K562 (cell line): ENCODE results near the gene PPP1R14C. TPM values are rescaled to one million over a fixed set of nuclear protein-coding genes. Genes with fewer than 3 reads are reported as not detected.

Experiments
- ATAC-seq: fragments of 200-7000 bp; cut with Tn5 transposase; 3 replicates; pipeline ENCODE4 v1.9.1; 2020; ENCODE audit warnings: moderate library complexity
- BruUV-seq: library from RNA; stranded (reverse); fragments of 400-500 nt; replicated peaks from 2 replicates; lab custom pipeline; 2021; lab: Mats Ljungman, UMichigan
- CTCF ChIA-PET: fragments of 300-600 bp; formaldehyde crosslinking; extraction: SDS; loops from one replicate; lab custom pipeline; 2021; ENCODE audit warnings: low intra/inter-chr PET ratio; lab: Yijun Ruan, JAX
- POLR2A ChIA-PET: fragments of 300-600, 350-650 bp; sonication (Branson Sonifier 250); formaldehyde crosslinking; extraction: SDS; loops from one replicate; lab custom pipeline; 2021; ENCODE audit warnings: antibody characterized with exemption, inconsistent platforms; lab: Yijun Ruan, JAX
- DNase-seq, 4 experiments: peaks; one replicate each; pipeline versions ENCODE4 v3.0.0 to v3.0.0-alpha.2; 2011 to 2018; ENCODE audit warnings: low spot score in 3 of 4, mixed read lengths in 3 of 4; ENCODE audit errors: extremely low read depth in 1 of 4
- FAIRE-seq: peaks from 2 replicates; lab custom pipeline; 2011; peaks lifted over from hg19 to GRCh38; lab: Jason Lieb, UNC
- H2AFZ ChIP-seq: 2 replicates; pipeline ENCODE4 v1.6.0; 2011; ENCODE audit warnings: low read depth, low read length, control low read depth, inconsistent platforms
- H3K27ac ChIP-seq: fragments of 200-600 bp; 3 replicates; pipeline ENCODE4 v1.8.0; 2011; ENCODE audit warnings: low read depth, mild to moderate bottlenecking, control low read depth, inconsistent platforms, low read length, moderate library complexity, mixed read lengths; ENCODE audit errors: extremely low read depth
- H3K27me3 ChIP-seq, 2 experiments: fragments of 300-600 bp in 1 of 2; 2 replicates in 1 of 2; 3 replicates in 1 of 2; pipeline versions ENCODE4 v1.6.0 to v1.8.0; 2011; ENCODE audit warnings: inconsistent platforms in 2 of 2, low read length in 2 of 2, mild to moderate bottlenecking in 1 of 2, mixed read lengths in 1 of 2, moderate library complexity in 1 of 2; ENCODE audit not compliant: control insufficient read depth in 2 of 2, insufficient read depth in 2 of 2
- H3K36me3 ChIP-seq: fragments of 300-600 bp; 3 replicates; pipeline ENCODE4 v1.8.0; 2011; ENCODE audit warnings: mild to moderate bottlenecking, low read length, inconsistent platforms; ENCODE audit not compliant: control insufficient read depth, insufficient read depth
- H3K4me1 ChIP-seq, 2 experiments: fragments of 200-600 bp in 1 of 2; replicated peaks in 1 of 2; 2 replicates in 1 of 2; 3 replicates in 1 of 2; pipeline versions ENCODE4 v1.5.1 to v1.8.0; 2011; ENCODE audit warnings: inconsistent platforms in 2 of 2, low read length in 2 of 2, mild to moderate bottlenecking in 1 of 2, mixed read lengths in 1 of 2, moderate library complexity in 1 of 2; ENCODE audit not compliant: control insufficient read depth in 2 of 2, insufficient read depth in 2 of 2
- H3K4me2 ChIP-seq: 2 replicates; pipeline ENCODE4 v1.6.1; 2011; ENCODE audit warnings: low read length, control low read depth, inconsistent platforms, mixed read lengths; ENCODE audit not compliant: insufficient read depth
- H3K4me3 ChIP-seq: fragments of 200-600 bp; sonication (generic), shearing (Covaris generic); 2 replicates; pipeline ENCODE4 v1.5.1; 2016; ENCODE audit warnings: control low read depth, inconsistent platforms
- H3K79me2 ChIP-seq: fragments of 200-600 bp; 3 replicates; pipeline ENCODE4 v1.8.0; 2011; ENCODE audit warnings: low read length, inconsistent platforms; ENCODE audit not compliant: control insufficient read depth, insufficient read depth
- H3K9ac ChIP-seq, 2 experiments: 2 replicates each; pipeline versions ENCODE4 v1.6.0 to v1.6.1; 2011; ENCODE audit warnings: low read depth in 2 of 2, low read length in 2 of 2, control low read depth in 1 of 2, inconsistent platforms in 1 of 2, mild to moderate bottlenecking in 1 of 2, mixed read lengths in 1 of 2; ENCODE audit not compliant: insufficient read depth in 1 of 2
- H3K9me1 ChIP-seq: one replicate; pipeline ENCODE4 v1.6.0; 2011; ENCODE audit warnings: inconsistent platforms, mild to moderate bottlenecking, low read length, moderate library complexity; ENCODE audit not compliant: control insufficient read depth, insufficient read depth
- H3K9me3 ChIP-seq: replicated peaks from 2 replicates; pipeline ENCODE4 v1.5.1; 2011; ENCODE audit warnings: low read depth, low read length, inconsistent platforms; ENCODE audit not compliant: control insufficient read depth, insufficient read depth
- H4K20me1 ChIP-seq: replicated peaks from 2 replicates; pipeline ENCODE4 v1.6.1; 2011; ENCODE audit warnings: low read length, inconsistent platforms, mixed read lengths; ENCODE audit not compliant: control insufficient read depth, insufficient read depth
- BCOR ChIP-seq: fragments of 450-650 bp; IDR thresholded peaks from 2 replicates; pipeline ENCODE4 v1.6.1; 2016
- CGGBP1 ChIP-seq: fragments of 250-450 bp; sonication (Bioruptor Pico); IDR thresholded peaks from 2 replicates; pipeline ENCODE4 v1.9.0; 2021; ENCODE audit warnings: mild to moderate bottlenecking
- HNRNPH1 ChIP-seq: fragments of 200-400 bp; formaldehyde crosslinking; optimal IDR thresholded peaks from 2 replicates; pipeline ENCODE3; 2017; ENCODE audit warnings: low read depth, mild to moderate bottlenecking, low read length, moderate library complexity
- KDM1A ChIP-seq, 2 experiments: fragments of 450-650 bp; IDR thresholded peaks; 2 replicates each; pipeline ENCODE4 v1.6.1; 2016; ENCODE audit warnings: mild to moderate bottlenecking in 2 of 2
- NR2C1 ChIP-seq, 2 experiments: fragments of 450-650 bp; IDR thresholded peaks; 2 replicates each; pipeline ENCODE4 v1.6.1; 2017; ENCODE audit warnings: mild to moderate bottlenecking in 2 of 2, antibody characterized with exemption in 1 of 2, inconsistent platforms in 1 of 2, missing compliant biosample characterization in 1 of 2, missing genetic modification characterization in 1 of 2
- RBM25 ChIP-seq: fragments of 200-400 bp; formaldehyde crosslinking; IDR thresholded peaks from 2 replicates; pipeline ENCODE4 v1.6.1; 2018; ENCODE audit warnings: low read length, low read depth, moderate library complexity; ENCODE audit not compliant: severe bottlenecking
- WGBS: fragments of 100-300 bp; shearing (Covaris generic); methylation state at CpG from one replicate; pipeline ENCODE4 v1.1.6; 2016; ENCODE audit warnings: low coverage, mixed read lengths; ENCODE audit not compliant: insufficient coverage; ENCODE audit errors: missing lambda C conversion rate; 5-methylcytosine and 5-hydroxymethylcytosine counted together
- in situ Hi-C: fragments of 300-500 bp; cut with MboI; formaldehyde crosslinking; loops from 4 replicates; pipeline ENCODE4 v1.15.0; 2018; ENCODE audit warnings: inconsistent platforms, mixed read lengths
- intact Hi-C: fragments of 100-400 bp; cut with micrococcal nuclease; formaldehyde crosslinking; loops from 2 replicates; pipeline ENCODE4 v1.14.2; 2022
- polyA plus RNA-seq, 8 experiments: library from polyadenylated mRNA; depleted of rRNA in 4 of 8; stranded (reverse) in 5 of 8; unstranded in 3 of 8; fragments of >200 nt; fragmentation: Nextera tagmentation in 2 of 8; fragmentation: Illumina TruSeq in 1 of 8; extraction: Ambion mirVana in 2 of 8; extraction: Trizol in 1 of 8; gene quantifications; 2 replicates each; pipeline versions ENCODE4 v1.2.1 to v1.2.3, GENCODE V29; 2011 to 2014; ENCODE audit warnings: inconsistent platforms in 1 of 8, missing spikeins in 1 of 8
- total RNA-seq, 7 experiments: library from RNA; depleted of rRNA in 6 of 7; stranded (reverse); fragments of >200 nt in 6 of 7; fragmentation: Illumina TruSeq in 2 of 7; extraction: Trizol in 2 of 7; gene quantifications; 2 replicates each; pipeline versions ENCODE4 v1.2.1 to v1.2.3, GENCODE V29; 2011 to 2021; ENCODE audit warnings: low replicate concordance in 1 of 7
- TF ChIP-seq, protein P1 (sequence below): fragments of 450-650 bp; IDR thresholded peaks from 2 replicates; pipeline ENCODE4 v1.6.1; 2016; ENCODE audit warnings: mild to moderate bottlenecking, moderate library complexity

PPP1R14C gene
- total and polyA plus RNA-seq, 9 of the 15 experiments (the other 6 are each of a cell fraction or from before 2014, with no cell fraction given): 4.5 to 16.6 (median 11.9) TPM

- no TSS peak for BruUV-seq
- no peak for ATAC-seq
- DNase-seq: no peak
- Histone ChIP-seq H3K4me3 (no peak overlapping the region), H3K4me2 (no peak overlapping the region), H3K36me3 (no peaks in the 10 kb centered on the region), H3K27me3 (no peaks in the 10 kb centered on the region), H3K27ac (no peak overlapping the region), H3K9ac (no peak overlapping the region), H3K9me3 (no peaks in the 10 kb centered on the region), H3K9me1 (no peaks in the 10 kb centered on the region), H3K79me2 (no peaks in the 10 kb centered on the region), H3K4me1 (peaks cover 19 to 27% of the 10 kb centered on the region in 2 experiments), H2AFZ (no peak overlapping the region), H4K20me1 (no peaks in the 10 kb centered on the region)
- 96% methylated on average over 4 of the region's 5 CpGs for WGBS
- TF ChIP-seq KDM1A (IDR thresholded peaks at IDR 0.05) (0 out of 4 replicates have a peak, but pooled peaks of 1 of the 2 experiments have one; percentile 10), HNRNPH1 (no peak), CGGBP1 (CRISPR knock-in tag) (no peak), BCOR (peak; percentile 52), NR2C1 (IDR thresholded peaks at IDR 0.05) (no peak), NR2C1 (tag; IDR thresholded peaks at IDR 0.05) (no peak), RBM25 (peak; percentile 84)
- TF ChIP-seq, protein P1, sequence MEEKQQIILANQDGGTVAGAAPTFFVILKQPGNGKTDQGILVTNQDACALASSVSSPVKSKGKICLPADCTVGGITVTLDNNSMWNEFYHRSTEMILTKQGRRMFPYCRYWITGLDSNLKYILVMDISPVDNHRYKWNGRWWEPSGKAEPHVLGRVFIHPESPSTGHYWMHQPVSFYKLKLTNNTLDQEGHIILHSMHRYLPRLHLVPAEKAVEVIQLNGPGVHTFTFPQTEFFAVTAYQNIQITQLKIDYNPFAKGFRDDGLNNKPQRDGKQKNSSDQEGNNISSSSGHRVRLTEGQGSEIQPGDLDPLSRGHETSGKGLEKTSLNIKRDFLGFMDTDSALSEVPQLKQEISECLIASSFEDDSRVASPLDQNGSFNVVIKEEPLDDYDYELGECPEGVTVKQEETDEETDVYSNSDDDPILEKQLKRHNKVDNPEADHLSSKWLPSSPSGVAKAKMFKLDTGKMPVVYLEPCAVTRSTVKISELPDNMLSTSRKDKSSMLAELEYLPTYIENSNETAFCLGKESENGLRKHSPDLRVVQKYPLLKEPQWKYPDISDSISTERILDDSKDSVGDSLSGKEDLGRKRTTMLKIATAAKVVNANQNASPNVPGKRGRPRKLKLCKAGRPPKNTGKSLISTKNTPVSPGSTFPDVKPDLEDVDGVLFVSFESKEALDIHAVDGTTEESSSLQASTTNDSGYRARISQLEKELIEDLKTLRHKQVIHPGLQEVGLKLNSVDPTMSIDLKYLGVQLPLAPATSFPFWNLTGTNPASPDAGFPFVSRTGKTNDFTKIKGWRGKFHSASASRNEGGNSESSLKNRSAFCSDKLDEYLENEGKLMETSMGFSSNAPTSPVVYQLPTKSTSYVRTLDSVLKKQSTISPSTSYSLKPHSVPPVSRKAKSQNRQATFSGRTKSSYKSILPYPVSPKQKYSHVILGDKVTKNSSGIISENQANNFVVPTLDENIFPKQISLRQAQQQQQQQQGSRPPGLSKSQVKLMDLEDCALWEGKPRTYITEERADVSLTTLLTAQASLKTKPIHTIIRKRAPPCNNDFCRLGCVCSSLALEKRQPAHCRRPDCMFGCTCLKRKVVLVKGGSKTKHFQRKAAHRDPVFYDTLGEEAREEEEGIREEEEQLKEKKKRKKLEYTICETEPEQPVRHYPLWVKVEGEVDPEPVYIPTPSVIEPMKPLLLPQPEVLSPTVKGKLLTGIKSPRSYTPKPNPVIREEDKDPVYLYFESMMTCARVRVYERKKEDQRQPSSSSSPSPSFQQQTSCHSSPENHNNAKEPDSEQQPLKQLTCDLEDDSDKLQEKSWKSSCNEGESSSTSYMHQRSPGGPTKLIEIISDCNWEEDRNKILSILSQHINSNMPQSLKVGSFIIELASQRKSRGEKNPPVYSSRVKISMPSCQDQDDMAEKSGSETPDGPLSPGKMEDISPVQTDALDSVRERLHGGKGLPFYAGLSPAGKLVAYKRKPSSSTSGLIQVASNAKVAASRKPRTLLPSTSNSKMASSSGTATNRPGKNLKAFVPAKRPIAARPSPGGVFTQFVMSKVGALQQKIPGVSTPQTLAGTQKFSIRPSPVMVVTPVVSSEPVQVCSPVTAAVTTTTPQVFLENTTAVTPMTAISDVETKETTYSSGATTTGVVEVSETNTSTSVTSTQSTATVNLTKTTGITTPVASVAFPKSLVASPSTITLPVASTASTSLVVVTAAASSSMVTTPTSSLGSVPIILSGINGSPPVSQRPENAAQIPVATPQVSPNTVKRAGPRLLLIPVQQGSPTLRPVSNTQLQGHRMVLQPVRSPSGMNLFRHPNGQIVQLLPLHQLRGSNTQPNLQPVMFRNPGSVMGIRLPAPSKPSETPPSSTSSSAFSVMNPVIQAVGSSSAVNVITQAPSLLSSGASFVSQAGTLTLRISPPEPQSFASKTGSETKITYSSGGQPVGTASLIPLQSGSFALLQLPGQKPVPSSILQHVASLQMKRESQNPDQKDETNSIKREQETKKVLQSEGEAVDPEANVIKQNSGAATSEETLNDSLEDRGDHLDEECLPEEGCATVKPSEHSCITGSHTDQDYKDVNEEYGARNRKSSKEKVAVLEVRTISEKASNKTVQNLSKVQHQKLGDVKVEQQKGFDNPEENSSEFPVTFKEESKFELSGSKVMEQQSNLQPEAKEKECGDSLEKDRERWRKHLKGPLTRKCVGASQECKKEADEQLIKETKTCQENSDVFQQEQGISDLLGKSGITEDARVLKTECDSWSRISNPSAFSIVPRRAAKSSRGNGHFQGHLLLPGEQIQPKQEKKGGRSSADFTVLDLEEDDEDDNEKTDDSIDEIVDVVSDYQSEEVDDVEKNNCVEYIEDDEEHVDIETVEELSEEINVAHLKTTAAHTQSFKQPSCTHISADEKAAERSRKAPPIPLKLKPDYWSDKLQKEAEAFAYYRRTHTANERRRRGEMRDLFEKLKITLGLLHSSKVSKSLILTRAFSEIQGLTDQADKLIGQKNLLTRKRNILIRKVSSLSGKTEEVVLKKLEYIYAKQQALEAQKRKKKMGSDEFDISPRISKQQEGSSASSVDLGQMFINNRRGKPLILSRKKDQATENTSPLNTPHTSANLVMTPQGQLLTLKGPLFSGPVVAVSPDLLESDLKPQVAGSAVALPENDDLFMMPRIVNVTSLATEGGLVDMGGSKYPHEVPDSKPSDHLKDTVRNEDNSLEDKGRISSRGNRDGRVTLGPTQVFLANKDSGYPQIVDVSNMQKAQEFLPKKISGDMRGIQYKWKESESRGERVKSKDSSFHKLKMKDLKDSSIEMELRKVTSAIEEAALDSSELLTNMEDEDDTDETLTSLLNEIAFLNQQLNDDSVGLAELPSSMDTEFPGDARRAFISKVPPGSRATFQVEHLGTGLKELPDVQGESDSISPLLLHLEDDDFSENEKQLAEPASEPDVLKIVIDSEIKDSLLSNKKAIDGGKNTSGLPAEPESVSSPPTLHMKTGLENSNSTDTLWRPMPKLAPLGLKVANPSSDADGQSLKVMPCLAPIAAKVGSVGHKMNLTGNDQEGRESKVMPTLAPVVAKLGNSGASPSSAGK: no peak
- ChIA-PET POLR2A (interaction anchor here (0.7 to 1.1 kb wide), 4 partner anchors 13 to 559 kb away, joined by 3 to 5 read pairs (median 3); no protein-coding TSS in a partner anchor), CTCF (no interaction called here)
- FAIRE-seq: no peak
- in situ Hi-C loops (no loop called here), intact Hi-C loops (no loop called here)
These were observed 115.5 kb downstream of the PPP1R14C start for GRCh38 chr6:150258381-150258780.
